Measurements from ENCODE around the gene TRAPPC6A.

The TRAPPC6A gene

GRCh38 chr19:45146251-45146650 is 31.8 kb downstream of the TRAPPC6A start:
- DNase-seq: no peak

DNA sequence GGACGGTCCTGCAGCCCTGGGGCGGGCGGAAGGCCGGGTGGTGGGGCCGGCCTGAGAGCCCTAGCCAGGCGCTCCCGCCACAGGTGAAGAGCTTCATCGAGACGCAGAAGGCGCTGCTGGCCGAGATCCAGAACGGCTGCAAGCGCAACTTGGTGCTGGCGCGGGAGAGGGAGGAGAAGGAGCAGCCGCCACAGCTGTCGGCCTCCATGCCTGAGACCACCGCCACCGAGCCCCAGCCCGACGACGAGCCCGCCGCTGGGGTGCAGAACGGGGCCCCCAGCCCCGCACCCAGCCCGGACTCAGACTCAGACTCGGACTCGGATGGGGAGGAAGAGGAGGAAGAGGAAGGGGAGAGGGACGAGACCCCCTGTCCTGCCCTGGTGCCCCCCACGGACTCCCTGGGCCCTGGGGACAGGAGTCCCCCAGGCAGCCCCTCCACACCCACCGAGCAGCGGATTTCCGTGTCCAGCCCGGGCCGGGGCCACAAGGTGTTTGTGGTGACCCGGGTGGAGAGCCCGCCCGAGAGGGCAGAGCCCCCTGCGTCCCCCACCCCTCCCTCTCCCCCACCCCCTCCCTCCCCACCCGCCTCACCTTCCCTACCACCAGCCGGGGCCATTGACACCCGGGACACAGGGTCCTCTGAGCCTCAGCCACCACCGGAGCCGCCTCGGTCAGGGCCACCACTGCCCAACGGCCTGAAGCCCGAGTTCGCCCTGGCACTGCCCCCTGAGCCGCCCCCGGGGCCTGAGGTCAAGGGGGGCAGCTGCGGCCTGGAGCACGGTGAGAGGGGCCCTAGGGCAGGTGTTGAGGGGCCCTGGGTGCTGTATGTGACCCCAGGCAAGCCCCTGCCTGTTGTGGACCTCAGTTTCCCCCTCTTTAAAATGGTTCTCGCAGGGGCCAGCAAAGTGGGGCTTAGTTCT is 32.5 kb downstream of the TRAPPC6A start:
- no peak for DNase-seq

GRCh38 chr19:45144431-45145269 is 33.4 kb downstream of the TRAPPC6A start:
- no peak for DNase-seq

DNA sequence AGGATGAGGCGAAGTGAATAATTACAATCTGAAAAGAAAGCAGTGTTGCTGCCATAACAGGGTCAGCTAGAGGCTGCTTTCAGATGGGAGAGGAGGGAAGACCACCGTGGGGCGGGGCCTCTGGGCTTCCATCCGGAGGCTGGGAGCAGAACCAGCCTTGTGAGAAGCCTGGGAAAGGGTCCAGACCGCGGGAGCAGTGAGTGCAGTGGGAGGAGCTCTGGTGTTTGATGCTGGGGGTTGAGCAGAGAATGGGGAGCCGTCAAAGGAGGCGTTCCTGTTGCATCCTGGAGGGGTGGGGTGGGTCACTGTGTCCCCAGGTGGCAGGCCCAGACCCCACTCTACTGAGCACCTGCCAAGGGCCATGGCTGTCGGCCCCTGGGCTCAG is 35.3 kb downstream of the TRAPPC6A start:
- no peak for DNase-seq

DNA sequence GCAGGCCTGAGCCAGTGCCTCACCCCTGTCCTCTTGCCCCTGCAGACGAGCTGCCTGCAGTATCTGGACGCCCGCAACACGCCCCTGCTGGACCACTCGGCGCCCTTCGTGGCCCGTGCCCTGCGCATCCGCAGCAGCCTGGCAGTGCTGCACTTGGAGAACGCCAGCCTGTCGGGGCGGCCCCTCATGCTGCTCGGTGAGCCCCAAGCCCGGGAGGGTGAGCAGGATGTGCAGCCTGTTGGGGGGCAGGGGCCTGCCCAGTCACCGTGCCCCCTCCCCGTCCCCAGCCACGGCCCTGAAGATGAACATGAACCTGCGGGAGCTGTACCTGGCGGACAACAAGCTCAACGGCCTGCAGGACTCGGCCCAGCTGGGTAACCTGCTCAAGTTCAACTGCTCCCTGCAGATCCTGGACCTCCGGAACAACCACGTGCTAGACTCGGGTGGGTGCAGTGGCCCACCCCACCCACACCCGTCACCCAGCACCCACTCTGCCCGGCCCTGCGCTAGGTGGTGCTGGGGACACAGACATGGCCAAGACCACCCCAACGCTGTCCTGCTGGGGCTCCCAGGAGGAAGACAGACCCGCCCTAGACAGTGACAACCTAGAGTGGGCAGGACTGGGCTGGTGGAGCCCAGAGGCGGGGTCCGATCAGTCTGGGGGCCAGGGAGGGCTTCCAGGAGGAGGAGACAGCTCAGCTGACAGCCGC is 35.9 kb downstream of the TRAPPC6A start:
- DNase-seq: no peak

GRCh38 chr19:45141203-45141900 is 36.7 kb downstream of the TRAPPC6A start:
- DNase-seq: no peak

DNA sequence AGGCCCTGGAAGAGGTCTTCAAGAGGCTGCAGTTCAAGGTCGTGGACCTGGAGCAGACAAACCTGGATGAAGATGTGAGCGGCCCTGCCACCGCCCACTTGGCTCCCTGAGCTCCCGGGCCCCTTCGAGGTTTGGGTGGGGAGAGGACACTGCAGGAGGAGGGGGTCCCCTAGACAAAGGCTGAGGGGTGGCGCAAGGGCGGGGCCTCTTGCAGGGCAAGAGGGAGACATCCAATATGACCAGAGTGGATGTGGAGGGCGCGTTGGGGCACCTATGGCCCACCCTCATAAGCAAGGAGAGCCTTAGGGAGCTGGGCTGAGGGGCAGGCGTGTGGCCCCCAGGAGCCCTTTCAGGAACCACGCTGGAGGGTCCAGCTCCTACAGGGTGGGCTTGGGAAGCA is 37.5 kb downstream of the TRAPPC6A start:
- DNase-seq: no peak

DNA sequence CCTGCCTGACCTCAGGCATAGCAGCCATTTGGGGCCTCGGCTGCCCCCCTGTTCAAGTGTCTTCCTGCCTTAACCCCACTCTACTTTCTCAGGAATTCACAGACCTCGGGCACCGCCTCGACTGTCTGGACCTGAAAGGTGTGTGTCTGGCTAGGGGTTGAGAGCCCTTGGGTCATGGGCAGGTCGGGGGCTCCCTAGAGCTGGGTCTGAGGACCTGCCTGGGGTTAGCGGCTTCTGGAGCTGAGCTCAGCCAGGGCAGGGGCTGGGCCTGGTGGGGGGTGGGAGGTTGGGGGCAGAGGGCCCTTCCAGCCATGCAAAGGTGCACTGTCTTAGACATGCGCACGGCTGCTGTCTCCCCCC is 37.9 kb downstream of the TRAPPC6A start:
- DNase-seq: no peak

DNA sequence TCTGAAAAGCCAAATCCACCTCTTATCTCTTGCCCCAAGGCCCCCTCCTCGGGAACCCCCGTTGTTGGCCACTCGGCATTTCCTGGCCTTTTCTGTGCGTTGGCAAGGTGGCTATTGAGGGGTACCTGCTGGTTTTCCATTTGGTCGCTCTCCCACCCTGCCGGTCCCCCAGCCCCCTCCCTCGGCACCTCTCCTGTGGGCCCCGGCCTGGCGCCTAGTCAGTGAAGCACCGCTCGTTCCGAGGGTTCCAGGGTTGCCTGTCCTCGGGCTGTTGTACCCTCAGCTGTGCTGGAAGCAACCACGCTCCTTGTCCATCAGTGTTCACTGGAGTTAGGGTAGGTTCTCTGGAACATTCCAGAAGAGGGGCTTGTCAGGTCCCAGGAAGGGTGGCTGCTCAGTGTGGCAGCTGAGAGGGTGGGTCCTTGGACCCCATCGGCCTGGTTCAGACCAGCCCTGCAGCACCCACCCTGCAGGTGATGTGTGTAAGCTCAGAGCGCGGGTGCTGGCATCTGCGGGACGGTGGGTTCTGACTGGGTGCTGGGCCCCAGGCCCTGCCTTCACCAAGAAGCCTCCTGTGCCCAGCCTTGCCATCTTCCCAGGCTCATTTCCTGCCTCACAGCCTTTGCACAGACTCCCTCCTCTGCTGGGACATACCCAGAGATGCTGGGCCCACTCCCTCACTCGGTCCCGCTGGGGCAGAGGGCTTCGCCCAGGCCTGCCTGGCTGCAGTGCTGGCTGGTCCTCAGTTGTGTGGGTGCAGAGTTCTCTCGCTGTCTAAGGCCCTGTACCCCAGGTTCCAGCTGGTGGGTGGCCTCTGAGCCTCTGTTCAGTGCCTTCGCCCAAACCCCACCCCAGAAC is 38.5 kb downstream of the TRAPPC6A start:
- DNase-seq: no peak

- DNase-seq: no peak
These were observed 39.7 kb downstream of the TRAPPC6A start for GRCh38 chr19:45138303-45138751.

GRCh38 chr19:45137179-45137761 is 40.8 kb downstream of the TRAPPC6A start:
- no peak for DNase-seq

GRCh38 chr19:45136507-45137178 is 41.4 kb downstream of the TRAPPC6A start:
- DNase-seq: no peak

DNA sequence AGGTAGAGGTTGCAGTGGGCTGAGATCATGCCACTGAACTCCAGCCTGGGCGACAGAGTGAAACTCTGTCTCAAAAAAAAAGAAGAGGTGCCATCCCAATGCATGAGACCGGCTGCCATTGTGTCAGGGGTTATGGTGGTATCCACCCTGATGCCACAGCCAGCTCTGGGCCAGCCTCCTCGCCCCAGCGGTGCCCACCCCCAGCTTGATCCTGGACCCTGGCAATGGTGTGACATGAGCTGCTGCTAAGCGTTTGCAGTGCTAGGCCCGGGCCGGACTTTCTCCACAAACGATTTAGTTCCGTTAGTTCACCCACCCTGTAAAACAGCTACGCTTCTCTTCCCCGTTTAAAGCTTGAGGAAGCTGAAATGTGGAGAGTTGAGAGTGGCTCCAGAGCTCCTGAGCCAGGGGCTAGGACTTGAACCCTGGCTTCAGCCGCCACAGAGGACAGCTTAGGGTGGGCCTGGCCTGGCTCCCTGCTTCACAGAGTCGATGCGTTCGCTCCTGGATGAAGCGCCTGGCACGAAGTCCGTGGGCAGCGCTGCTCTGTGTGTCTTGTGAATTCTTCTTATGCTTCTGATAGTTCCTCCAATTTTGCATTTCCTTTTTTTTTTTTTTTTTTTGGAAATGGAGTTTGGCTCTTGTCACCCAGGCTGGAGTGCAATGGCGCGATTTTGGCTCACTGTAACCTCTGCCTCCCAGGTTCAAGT is 42.7 kb downstream of the TRAPPC6A start:
- DNase-seq: no peak

DNA sequence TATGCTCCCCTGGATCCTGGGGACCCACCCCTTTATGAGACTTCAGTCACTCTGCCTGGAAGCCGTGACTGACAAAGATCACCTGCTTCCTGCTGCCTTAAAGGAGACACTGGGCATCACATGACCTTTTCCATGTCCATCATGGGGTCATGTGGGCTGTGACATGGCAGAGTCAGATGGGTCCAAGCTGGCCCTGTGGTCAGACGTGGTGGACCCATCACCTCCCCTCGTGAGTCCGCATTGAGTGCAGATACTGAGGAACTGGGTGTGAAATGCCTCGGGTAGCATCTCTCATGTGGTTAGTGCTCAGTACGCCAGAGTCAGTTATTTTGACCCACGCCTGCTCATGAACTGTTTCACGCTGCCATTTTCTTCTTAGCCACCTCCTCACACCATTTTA is 44.4 kb downstream of the TRAPPC6A start:
- DNase-seq: no peak

- DNase-seq: no peak
These were observed 47.0 kb downstream of the TRAPPC6A start for GRCh38 chr19:45130888-45131615.

DNA sequence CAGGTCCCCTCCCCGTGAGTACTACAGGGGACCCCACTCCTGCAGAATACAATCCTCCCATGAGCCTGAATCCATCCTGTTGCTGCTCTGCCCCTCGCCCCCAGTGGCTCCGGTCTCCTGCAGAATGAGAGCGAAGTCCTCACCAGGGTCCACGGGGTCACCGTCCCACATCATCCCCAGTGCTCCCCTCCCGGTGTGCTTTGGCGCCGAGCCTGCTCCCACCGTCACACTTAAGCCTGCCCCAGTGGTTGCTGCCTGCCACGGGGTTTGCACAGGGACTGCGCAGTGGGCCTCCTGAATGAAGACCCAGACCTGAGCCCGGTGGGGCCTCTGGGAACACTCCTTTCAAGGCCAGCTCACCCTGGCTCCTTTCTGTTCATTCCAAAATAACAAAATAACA is 47.8 kb downstream of the TRAPPC6A start:
- no peak for DNase-seq

- DNase-seq: no peak
These were observed 49.2 kb downstream of the TRAPPC6A start for GRCh38 chr19:45128806-45129205.

GRCh38 chr19:45128146-45128545 is 49.9 kb downstream of the TRAPPC6A start:
- DNase-seq: no peak

GRCh38 chr19:45126654-45127053 is 51.4 kb downstream of the TRAPPC6A start:
- no peak for DNase-seq
